D341Med (cell line): ENCODE results near the gene OSGIN1.

Experiments
- DNase-seq: peaks from one replicate; pipeline ENCODE4 v3.0.0; 2012; ENCODE audit warnings: low spot score

OSGIN1 gene

GRCh38 chr16:83925957-83926725, 26.9 kb upstream of the OSGIN1 start:
- no peak for DNase-seq

- DNase-seq = peak; percentile 89
Observed at GRCh38 chr16:83926726-83927397, 26.2 kb upstream of the OSGIN1 start.

GRCh38 chr16:83928341-83929055, 24.5 kb upstream of the OSGIN1 start:
- DNase-seq = no peak

GRCh38 chr16:83929811-83930555, 23.1 kb upstream of the OSGIN1 start:
- DNase-seq = no peak

GRCh38 chr16:83930730-83931500, 22.1 kb upstream of the OSGIN1 start:
- DNase-seq = no peak

- DNase-seq = no peak
Observed at GRCh38 chr16:83931556-83931955, 21.5 kb upstream of the OSGIN1 start.

GRCh38 chr16:83932304-83932703, 20.7 kb upstream of the OSGIN1 start:
- no peak for DNase-seq

GRCh38 chr16:83932955-83933673, 19.9 kb upstream of the OSGIN1 start:
- DNase-seq = no peak

- DNase-seq = no peak
Observed at GRCh38 chr16:83933885-83934683, 19.0 kb upstream of the OSGIN1 start.

GRCh38 chr16:83934684-83934977, 18.4 kb upstream of the OSGIN1 start:
- no peak for DNase-seq

- DNase-seq = no peak
Observed at GRCh38 chr16:83935005-83935857, 17.8 kb upstream of the OSGIN1 start.

GRCh38 chr16:83935858-83936255, 17.2 kb upstream of the OSGIN1 start:
- no peak for DNase-seq

- no peak for DNase-seq
Observed at GRCh38 chr16:83936581-83937165, 16.4 kb upstream of the OSGIN1 start.

GRCh38 chr16:83937267-83937666, 15.8 kb upstream of the OSGIN1 start:
- no peak for DNase-seq

- DNase-seq = no peak
Observed at GRCh38 chr16:83937922-83938885, 14.8 kb upstream of the OSGIN1 start.

GRCh38 chr16:83939266-83939855, 13.7 kb upstream of the OSGIN1 start:
- DNase-seq = no peak

GRCh38 chr16:83940119-83940518, 12.9 kb upstream of the OSGIN1 start:
- DNase-seq = no peak
